GM12878 (cell line): Measurements from ENCODE around the gene C12orf60. TPM values are rescaled to one million over a fixed set of nuclear protein-coding genes. Genes with fewer than 3 reads are reported as not detected.

Experiments
- ATAC-seq: fragments of 200-7000 bp; cut with Tn5 transposase; 3 replicates; pipeline ENCODE4 v1.9.1; 2020; ENCODE audit warnings: mild to moderate bottlenecking, moderate library complexity
- BruUV-seq: library from RNA; stranded (reverse); fragments of 400-500 nt; replicated peaks from 2 replicates; lab custom pipeline; 2021; lab: Mats Ljungman, UMichigan
- CTCF ChIA-PET: fragments of 300-600 bp; sonication (Branson Sonifier 250); formaldehyde crosslinking; extraction: SDS; loops from one replicate; lab custom pipeline; 2021; ENCODE audit warnings: inconsistent platforms; lab: Yijun Ruan, JAX
- POLR2A ChIA-PET: fragments of 350-600 bp; formaldehyde crosslinking; extraction: SDS; loops from one replicate; lab custom pipeline; 2021; ENCODE audit warnings: inconsistent platforms; lab: Charles Lee
- RAD21 ChIA-PET: fragments of 300-600 bp; sonication (Branson Sonifier 250); formaldehyde crosslinking; loops from one replicate; lab custom pipeline; 2023; ENCODE audit warnings: antibody characterized with exemption; ENCODE audit not compliant: unreplicated experiment; lab: Charles Lee
- SMC1A ChIA-PET: fragments of 300-600 bp; sonication (Branson Sonifier 250); formaldehyde crosslinking; loops from one replicate; lab custom pipeline; 2023; ENCODE audit not compliant: unreplicated experiment, uncharacterized antibody; lab: Charles Lee
- DNase-seq: peaks from one replicate; pipeline ENCODE4 v3.0.0-alpha.2; 2011; ENCODE audit warnings: low read depth, low spot score
- FAIRE-seq: peaks from 3 replicates; lab custom pipeline; 2011; peaks lifted over from hg19 to GRCh38; lab: Jason Lieb, UNC
- H2AFZ ChIP-seq: 2 replicates; pipeline ENCODE4 v1.6.0; 2011; ENCODE audit warnings: low read depth, low read length, control low read depth; ENCODE audit not compliant: control insufficient read depth
- H3K27ac ChIP-seq: 2 replicates; pipeline ENCODE4 v1.5.1; 2011; ENCODE audit warnings: control low read depth; ENCODE audit not compliant: control insufficient read depth, insufficient read depth
- H3K27me3 ChIP-seq, 2 experiments: replicated peaks in 1 of 2; 2 replicates each; pipeline versions ENCODE4 v1.6.0 to v1.6.1; 2011; ENCODE audit warnings: low read length in 1 of 2; ENCODE audit not compliant: control insufficient read depth in 2 of 2, insufficient read depth in 2 of 2
- H3K36me3 ChIP-seq, 2 experiments: 2 replicates each; pipeline ENCODE4 v1.5.1; 2011; ENCODE audit warnings: low read length in 1 of 2; ENCODE audit not compliant: control insufficient read depth in 2 of 2, insufficient read depth in 2 of 2
- H3K4me1 ChIP-seq: 2 replicates; pipeline ENCODE4 v1.6.1; 2011; ENCODE audit warnings: mild to moderate bottlenecking, low read length, moderate library complexity, mixed read lengths; ENCODE audit not compliant: control insufficient read depth, insufficient read depth
- H3K4me2 ChIP-seq: 2 replicates; pipeline ENCODE4 v1.6.0; 2011; ENCODE audit warnings: control low read depth; ENCODE audit not compliant: control insufficient read depth, insufficient read depth
- H3K4me3 ChIP-seq: fragments of 200-600 bp; sonication (generic); 2 replicates; pipeline ENCODE4 v1.5.1; 2016
- H3K79me2 ChIP-seq: 2 replicates; pipeline ENCODE4 v1.6.0; 2011; ENCODE audit warnings: low read length; ENCODE audit not compliant: control insufficient read depth, insufficient read depth
- H3K9ac ChIP-seq: 2 replicates; pipeline ENCODE4 v1.8.0; 2011; ENCODE audit warnings: low read length, control low read depth, mixed read lengths; ENCODE audit not compliant: control insufficient read depth, insufficient read depth
- H3K9me3 ChIP-seq: replicated peaks from 3 replicates; pipeline ENCODE4 v1.5.1; 2011; ENCODE audit warnings: mild to moderate bottlenecking, low read length; ENCODE audit not compliant: control insufficient read depth, insufficient read depth
- H4K20me1 ChIP-seq: 2 replicates; pipeline ENCODE4 v1.6.0; 2011; ENCODE audit not compliant: control insufficient read depth, insufficient read depth
- BCL3 ChIP-seq: IDR thresholded peaks from 2 replicates; pipeline ENCODE4 v1.6.1; 2011; ENCODE audit warnings: borderline replicate concordance, low read depth, mild to moderate bottlenecking, moderate library complexity, low read length; ENCODE audit not compliant: insufficient read depth, poor library complexity, severe bottlenecking
- CREM ChIP-seq: IDR thresholded peaks from 2 replicates; pipeline ENCODE4 v1.6.1; 2014; ENCODE audit warnings: antibody characterized with exemption, low read depth
- E4F1 ChIP-seq: fragments of 450-650 bp; IDR thresholded peaks from 2 replicates; pipeline ENCODE4 v1.6.1; 2018; ENCODE audit warnings: borderline replicate concordance, mild to moderate bottlenecking; ENCODE audit not compliant: partially characterized antibody
- GABPA ChIP-seq: IDR thresholded peaks from 2 replicates; pipeline ENCODE4 v1.6.1; 2014; ENCODE audit warnings: antibody characterized with exemption, low read depth, mild to moderate bottlenecking, inconsistent platforms
- MAX ChIP-seq: IDR thresholded peaks from 2 replicates; pipeline ENCODE4 v1.6.1; 2012; ENCODE audit warnings: low read depth, low read length, improper control_type of control experiment
- MEF2B ChIP-seq: fragments of 450-650 bp; IDR thresholded peaks from 2 replicates; pipeline ENCODE4 v1.6.1; 2018; ENCODE audit warnings: mild to moderate bottlenecking, moderate library complexity; ENCODE audit not compliant: partially characterized antibody, poor library complexity, severe bottlenecking
- MXI1 ChIP-seq: fragments of 150-350 bp; IDR thresholded peaks from 2 replicates; pipeline ENCODE4 v1.6.1; 2011; ENCODE audit warnings: low read depth, mild to moderate bottlenecking, inconsistent platforms, low read length, improper control_type of control experiment
- PKNOX1 ChIP-seq: fragments of 450-650 bp; IDR thresholded peaks from 2 replicates; pipeline ENCODE4 v1.6.1; 2016; ENCODE audit warnings: mild to moderate bottlenecking
- RUNX3 ChIP-seq: IDR thresholded peaks from 2 replicates; pipeline ENCODE4 v1.6.1; 2012; ENCODE audit warnings: low read length, inconsistent platforms
- SKIL ChIP-seq: fragments of 450-650 bp; IDR thresholded peaks from 2 replicates; pipeline ENCODE4 v1.6.1; 2017; ENCODE audit warnings: mild to moderate bottlenecking, low read depth, inconsistent platforms; ENCODE audit not compliant: poor library complexity, severe bottlenecking
- SMARCA5 ChIP-seq: fragments of 450-650 bp; IDR thresholded peaks from 2 replicates; pipeline ENCODE4 v1.6.1; 2017; ENCODE audit warnings: mild to moderate bottlenecking
- SREBF1 ChIP-seq: IDR thresholded peaks from 2 replicates; pipeline ENCODE4 v1.6.1; 2012; ENCODE audit warnings: mild to moderate bottlenecking, low read length
- STAT1 ChIP-seq: fragments of 450-650 bp; conservative IDR thresholded peaks from 2 replicates; pipeline ENCODE4 v1.6.1; 2014; ENCODE audit warnings: antibody characterized with exemption, mild to moderate bottlenecking
- YY1 ChIP-seq: IDR thresholded peaks from 2 replicates; pipeline ENCODE4 v1.6.1; 2011; ENCODE audit warnings: low read depth, mild to moderate bottlenecking, low read length
- in situ Hi-C: fragments of 300-500 bp; cut with MboI; formaldehyde crosslinking; loops from 9 replicates; pipeline ENCODE4 v1.14.3; 2018; ENCODE audit warnings: mixed read lengths
- intact Hi-C: fragments of 100-400 bp; cut with micrococcal nuclease; formaldehyde crosslinking; loops from one replicate; pipeline ENCODE4 v1.14.2; 2022; ENCODE audit not compliant: unreplicated experiment
- polyA plus RNA-seq, 11 experiments: library from polyadenylated mRNA; depleted of rRNA in 4 of 11; unstranded in 6 of 11; stranded (reverse) in 5 of 11; fragments of >200 nt; fragmentation: Nextera tagmentation in 4 of 11; fragmentation: Illumina TruSeq in 1 of 11; extraction: Ambion mirVana in 4 of 11; extraction: Trizol in 1 of 11; gene quantifications; 1 replicate in 1 of 11; 2 replicates in 10 of 11; pipeline versions ENCODE4 v1.2.1 to v1.2.3, GENCODE V29; 2011 to 2016; ENCODE audit warnings: inconsistent platforms in 2 of 11, missing spikeins in 2 of 11, low read depth in 1 of 11
- total RNA-seq, 4 experiments: library from RNA; depleted of rRNA in 3 of 4; stranded (reverse); fragments of >200 nt in 3 of 4; fragmentation: Illumina TruSeq in 1 of 4; extraction: Trizol in 1 of 4; gene quantifications; 2 replicates each; pipeline versions ENCODE4 v1.2.1 to v1.2.3, GENCODE V29; 2013 to 2021

C12orf60 gene
- total and polyA plus RNA-seq, 10 of the 15 experiments (the other 5 are each of a cell fraction or from before 2014, with no cell fraction given), result 1.8 to 7.2 (median 3.2) TPM

- no TSS peak for BruUV-seq
- ATAC-seq, result no peak
Measured at GRCh38 chr12:14834509-14834908, 31.0 kb downstream of the C12orf60 start.

More at GRCh38 chr12:14834509-14834908, 31.0 kb downstream of the C12orf60 start:
- no peak overlapping the region for H3K27ac ChIP-seq
- H3K79me2 ChIP-seq, result no peaks in the 10 kb centered on the region
- no peak overlapping the region for H3K9ac ChIP-seq
- no peak overlapping the region for H3K4me3 ChIP-seq
- H3K4me2 ChIP-seq, result no peak overlapping the region
- no peaks in the 10 kb centered on the region for H3K9me3 ChIP-seq
- POLR2A ChIA-PET, result no interaction called here
- RAD21 ChIA-PET, result no interaction called here
- in situ Hi-C loops (no loop called here), intact Hi-C loops (no loop called here)
- no peak for DNase-seq
- FAIRE-seq, result no peak
- H3K36me3 ChIP-seq, result no peaks in the 10 kb centered on the region
- CTCF ChIA-PET, result interaction anchor here (2.2 kb wide), 1 partner anchor 12 kb away, joined by 6 read pairs; no protein-coding TSS in a partner anchor
- H3K27me3 ChIP-seq, result no peaks in the 10 kb centered on the region; a peak in 1 of 4 replicates
- TF ChIP-seq BCL3 (no peak), MXI1 (no peak), E4F1 (no peak), GABPA (no peak), YY1 (no peak), SMARCA5 (no peak), SKIL (no peak), RUNX3 (no peak), MEF2B (no peak), CREM (no peak), STAT1 (no peak), SREBF1 (no peak), MAX (no peak), PKNOX1 (no peak)
- no peaks in the 10 kb centered on the region for H4K20me1 ChIP-seq
- no peak overlapping the region for H2AFZ ChIP-seq
- SMC1A ChIA-PET, result interaction anchor here (1.0 kb wide), 2 partner anchors 9 to 49 kb away, joined by 3 read pairs; no protein-coding TSS in a partner anchor
- H3K4me1 ChIP-seq, result no peaks in the 10 kb centered on the region
